Type B pancreatic cell (in vitro differentiated cells): Measurements from ENCODE around the gene EIPR1. TPM values are rescaled to one million over a fixed set of nuclear protein-coding genes. Genes with fewer than 3 reads are reported as not detected.

Experiments
- DNase-seq: peaks from one replicate; pipeline ENCODE4 v3.0.0; 2021; ENCODE audit warnings: mixed read lengths; ENCODE audit not compliant: unreplicated experiment; ENCODE audit errors: extremely low spot score
- H3K27ac Mint-ChIP-seq: 2 replicates; pipeline ENCODE4 v1.8.0; 2021; ENCODE audit warnings: mild to moderate bottlenecking, mixed read lengths
- H3K27me3 Mint-ChIP-seq: 2 replicates; pipeline ENCODE4 v1.8.0; 2021; ENCODE audit warnings: mixed read lengths
- H3K36me3 Mint-ChIP-seq: 2 replicates; pipeline ENCODE4 v1.8.0; 2021; ENCODE audit warnings: mixed read lengths
- H3K4me1 Mint-ChIP-seq: one replicate; pipeline ENCODE4 v1.8.0; 2021; ENCODE audit warnings: mixed read lengths; ENCODE audit not compliant: unreplicated experiment
- H3K4me3 Mint-ChIP-seq: 2 replicates; pipeline ENCODE4 v1.8.0; 2021; ENCODE audit warnings: mild to moderate bottlenecking, mixed read lengths
- H3K9me3 Mint-ChIP-seq: 2 replicates; pipeline ENCODE4 v1.8.0; 2021; ENCODE audit warnings: mixed read lengths
- total RNA-seq: library from RNA; stranded (reverse); gene quantifications from 2 replicates; pipeline ENCODE4 v1.2.1, GENCODE V29; 2021; ENCODE audit warnings: low replicate concordance
- TF ChIP-seq, protein P1 (sequence below): fragments of 200-600 bp; sonication (generic); conservative IDR thresholded peaks from 2 replicates; pipeline ENCODE4 v1.5.0; 2021; ENCODE audit warnings: antibody characterized with exemption, mild to moderate bottlenecking

The EIPR1 gene
- total RNA-seq, 1 donor from 2014 or later, result 24.9 TPM

DNA sequence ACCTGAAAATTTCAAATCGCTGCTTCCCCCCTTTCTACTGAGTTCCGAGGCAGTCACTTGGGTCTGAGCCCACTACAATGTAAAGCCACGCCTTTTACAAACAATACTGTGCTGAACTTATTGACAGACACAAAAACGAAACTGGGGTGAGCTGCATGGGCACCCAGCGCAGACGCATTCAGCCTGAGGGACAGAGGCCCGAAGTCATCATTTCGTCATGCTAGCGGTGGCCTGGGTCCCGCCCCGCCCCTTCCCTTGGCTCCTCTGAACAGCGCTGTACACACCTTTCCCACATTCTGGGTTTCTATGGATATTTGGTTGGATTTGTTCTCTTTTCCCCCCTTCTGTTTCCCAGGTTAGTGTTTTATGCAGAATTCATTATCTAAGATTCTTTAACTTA lies 71.7 kb downstream of the EIPR1 start:
- Mint-ChIP-seq H3K9me3 (no peaks in the 10 kb centered on the region), H3K27me3 (no peaks in the 10 kb centered on the region), H3K36me3 (peaks cover 12% of the 10 kb centered on the region), H3K4me1 (peaks cover 19% of the 10 kb centered on the region), H3K4me3 (no peak overlapping the region), H3K27ac (no peak overlapping the region)
- TF ChIP-seq, protein P1, sequence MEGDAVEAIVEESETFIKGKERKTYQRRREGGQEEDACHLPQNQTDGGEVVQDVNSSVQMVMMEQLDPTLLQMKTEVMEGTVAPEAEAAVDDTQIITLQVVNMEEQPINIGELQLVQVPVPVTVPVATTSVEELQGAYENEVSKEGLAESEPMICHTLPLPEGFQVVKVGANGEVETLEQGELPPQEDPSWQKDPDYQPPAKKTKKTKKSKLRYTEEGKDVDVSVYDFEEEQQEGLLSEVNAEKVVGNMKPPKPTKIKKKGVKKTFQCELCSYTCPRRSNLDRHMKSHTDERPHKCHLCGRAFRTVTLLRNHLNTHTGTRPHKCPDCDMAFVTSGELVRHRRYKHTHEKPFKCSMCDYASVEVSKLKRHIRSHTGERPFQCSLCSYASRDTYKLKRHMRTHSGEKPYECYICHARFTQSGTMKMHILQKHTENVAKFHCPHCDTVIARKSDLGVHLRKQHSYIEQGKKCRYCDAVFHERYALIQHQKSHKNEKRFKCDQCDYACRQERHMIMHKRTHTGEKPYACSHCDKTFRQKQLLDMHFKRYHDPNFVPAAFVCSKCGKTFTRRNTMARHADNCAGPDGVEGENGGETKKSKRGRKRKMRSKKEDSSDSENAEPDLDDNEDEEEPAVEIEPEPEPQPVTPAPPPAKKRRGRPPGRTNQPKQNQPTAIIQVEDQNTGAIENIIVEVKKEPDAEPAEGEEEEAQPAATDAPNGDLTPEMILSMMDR, result no peak
- no peak for DNase-seq

DNA sequence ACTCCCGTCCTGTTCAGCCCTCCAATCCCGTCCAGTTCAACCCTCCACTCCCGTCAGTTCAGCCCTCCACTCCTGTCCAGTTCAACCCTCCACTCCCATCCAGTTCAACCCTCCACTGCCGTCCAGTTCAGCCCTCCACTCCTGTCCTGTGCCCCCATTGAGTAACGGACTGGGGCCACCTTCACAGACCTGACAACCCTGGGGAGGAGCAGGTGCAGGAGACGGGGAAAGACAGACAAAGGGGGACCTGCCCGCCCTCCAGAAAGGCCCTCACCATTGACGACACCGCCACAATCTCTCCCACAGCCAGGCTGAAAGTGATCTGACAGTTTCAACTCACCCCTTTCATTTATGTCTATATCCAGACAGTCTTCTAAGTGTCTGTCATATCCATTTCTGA lies 72.2 kb downstream of the EIPR1 start:
- no peak overlapping the region for H3K27ac Mint-ChIP-seq

GRCh38 chr2:3303583-3304406 lies 73.8 kb downstream of the EIPR1 start:
- Mint-ChIP-seq H3K27ac (peak overlapping the region; percentile 69), H3K36me3 (peaks cover 14% of the 10 kb centered on the region), H3K4me3 (peak overlapping the region; percentile 66), H3K4me1 (peaks cover 36% of the 10 kb centered on the region), H3K9me3 (no peaks in the 10 kb centered on the region), H3K27me3 (no peaks in the 10 kb centered on the region)
- peak; percentile 92 for DNase-seq
- TF ChIP-seq, protein P1, result peak; percentile 97

More for the DNA sequence above, 72.2 kb downstream of the EIPR1 start:
- no peak overlapping the region for H3K4me3 Mint-ChIP-seq
- peaks cover 24% of the 10 kb centered on the region for H3K4me1 Mint-ChIP-seq
- H3K9me3 Mint-ChIP-seq, result no peaks in the 10 kb centered on the region
- no peak for DNase-seq
- TF ChIP-seq, protein P1, result no peak
- no peaks in the 10 kb centered on the region for H3K27me3 Mint-ChIP-seq
- H3K36me3 Mint-ChIP-seq, result peaks cover 12% of the 10 kb centered on the region

DNA sequence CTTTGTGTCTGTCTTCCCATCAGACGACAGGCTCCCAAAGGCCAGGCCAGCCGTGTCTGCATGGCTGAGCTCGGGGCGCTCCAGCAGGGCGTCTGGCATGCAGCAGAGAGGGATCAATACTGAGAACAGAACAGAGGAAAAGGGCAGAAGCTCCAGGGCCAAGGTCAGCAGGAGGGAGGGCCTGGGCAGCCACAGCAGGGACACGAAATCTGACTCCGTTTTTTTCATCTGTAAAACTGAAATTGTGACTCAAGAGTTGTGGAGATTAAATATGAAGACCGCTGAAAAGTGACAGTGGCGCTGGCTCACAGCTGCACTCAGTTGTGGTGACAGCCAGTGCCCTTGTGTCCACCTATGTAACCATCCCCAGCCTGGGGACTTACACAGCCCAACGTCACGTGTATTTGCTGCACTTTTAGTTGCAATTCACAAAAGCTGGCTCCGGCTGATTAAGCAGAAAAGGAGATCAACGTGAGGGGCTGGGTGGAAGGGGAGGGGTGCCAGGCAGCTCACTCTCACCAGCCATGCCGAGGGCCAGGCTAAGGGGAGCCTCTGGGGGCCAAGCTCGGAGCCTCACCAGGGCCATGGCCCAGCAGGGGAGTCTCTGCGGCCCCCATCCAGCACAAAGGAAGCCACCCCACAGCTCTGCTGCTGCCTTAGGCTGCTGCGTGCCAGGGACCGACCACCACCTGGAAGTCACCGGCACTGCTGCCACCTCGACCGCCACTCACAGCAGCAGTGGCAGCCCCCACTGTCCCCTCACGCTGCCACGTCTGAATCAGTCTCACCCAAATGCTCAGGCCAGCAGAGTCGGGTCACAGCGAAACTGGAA lies 74.7 kb downstream of the EIPR1 start:
- H3K36me3 Mint-ChIP-seq, result peaks cover 18% of the 10 kb centered on the region
- H3K4me1 Mint-ChIP-seq, result peaks cover 36% of the 10 kb centered on the region
- peak overlapping the region; percentile 77 for H3K27ac Mint-ChIP-seq
- H3K4me3 Mint-ChIP-seq, result peak overlapping the region; percentile 66
- no peaks in the 10 kb centered on the region for H3K27me3 Mint-ChIP-seq
- TF ChIP-seq, protein P1, result no peak
- H3K9me3 Mint-ChIP-seq, result no peaks in the 10 kb centered on the region
- DNase-seq, result no peak

GRCh38 chr2:3302421-3302750 lies 75.2 kb downstream of the EIPR1 start:
- no peak for DNase-seq
- Mint-ChIP-seq H3K27ac (peak overlapping the region; percentile 77), H3K4me1 (peaks cover 36% of the 10 kb centered on the region), H3K9me3 (no peaks in the 10 kb centered on the region), H3K4me3 (peak overlapping the region; percentile 63), H3K36me3 (peaks cover 18% of the 10 kb centered on the region), H3K27me3 (no peaks in the 10 kb centered on the region)
- TF ChIP-seq, protein P1, result no peak
